ENCODE data around the gene CAMK2G.
"Not testable (repeated sequence)": the region's sequence is repeated elsewhere in the genome, so short reads cannot be mapped to it uniquely, and the experiment has no call there.

CAMK2G gene

DNA sequence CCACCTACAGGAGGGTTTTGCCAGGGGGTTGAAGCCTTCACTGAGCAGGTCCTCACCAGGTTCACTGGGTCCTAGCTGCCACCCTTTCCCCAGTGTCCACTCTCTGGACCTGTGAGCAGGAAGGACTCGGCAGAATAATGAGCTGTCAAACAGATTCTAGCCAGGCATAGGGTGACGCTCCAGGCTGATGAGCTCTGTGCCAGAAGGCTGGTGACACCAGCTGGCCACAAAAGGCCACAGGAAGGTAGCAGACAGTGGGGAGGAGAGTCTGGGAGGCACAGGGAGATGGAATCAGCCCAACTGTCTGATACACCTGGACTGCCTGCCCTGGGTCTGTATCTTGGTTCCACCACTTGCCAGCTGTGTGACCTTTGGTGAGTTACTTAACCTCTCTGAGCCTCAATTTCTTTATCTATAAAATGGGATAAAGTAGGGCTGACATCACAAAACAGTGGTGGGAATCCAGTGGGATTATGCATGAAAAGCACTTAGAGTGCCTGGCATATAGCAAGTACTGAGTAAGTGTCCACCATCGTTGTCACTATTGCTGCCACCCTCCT lies 36.3 kb downstream of the CAMK2G start:
- DNase-seq = no peak

DNA sequence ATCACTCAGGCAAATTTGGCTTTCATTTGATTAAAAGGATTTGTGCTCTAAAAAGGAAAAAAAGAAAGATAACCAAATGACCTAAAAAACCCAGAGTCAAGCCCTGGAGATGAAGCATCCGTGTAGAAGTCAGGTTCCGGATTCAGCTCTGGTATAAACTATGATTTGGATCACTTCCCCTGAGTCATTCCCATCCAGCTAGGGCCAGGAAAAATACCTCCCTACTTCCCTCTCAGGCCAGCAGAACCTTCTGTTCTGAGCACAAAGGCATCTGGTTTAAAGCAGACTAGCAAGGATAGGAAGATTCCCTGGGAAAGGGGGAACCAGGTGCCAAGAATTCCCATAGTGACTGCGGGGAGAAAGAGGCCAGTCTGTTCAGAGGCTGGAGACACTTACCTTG lies 37.3 kb downstream of the CAMK2G start:
- no peak for DNase-seq

- no peak for DNase-seq
Measured at GRCh38 chr10:73836427-73836980, 37.9 kb downstream of the CAMK2G start.

GRCh38 chr10:73829090-73829489 lies 45.3 kb downstream of the CAMK2G start:
- not testable (repeated sequence) for DNase-seq

GRCh38 chr10:73828161-73828560 lies 46.2 kb downstream of the CAMK2G start:
- DNase-seq = no peak

GRCh38 chr10:73827346-73828089 lies 46.8 kb downstream of the CAMK2G start:
- DNase-seq = no peak

DNA sequence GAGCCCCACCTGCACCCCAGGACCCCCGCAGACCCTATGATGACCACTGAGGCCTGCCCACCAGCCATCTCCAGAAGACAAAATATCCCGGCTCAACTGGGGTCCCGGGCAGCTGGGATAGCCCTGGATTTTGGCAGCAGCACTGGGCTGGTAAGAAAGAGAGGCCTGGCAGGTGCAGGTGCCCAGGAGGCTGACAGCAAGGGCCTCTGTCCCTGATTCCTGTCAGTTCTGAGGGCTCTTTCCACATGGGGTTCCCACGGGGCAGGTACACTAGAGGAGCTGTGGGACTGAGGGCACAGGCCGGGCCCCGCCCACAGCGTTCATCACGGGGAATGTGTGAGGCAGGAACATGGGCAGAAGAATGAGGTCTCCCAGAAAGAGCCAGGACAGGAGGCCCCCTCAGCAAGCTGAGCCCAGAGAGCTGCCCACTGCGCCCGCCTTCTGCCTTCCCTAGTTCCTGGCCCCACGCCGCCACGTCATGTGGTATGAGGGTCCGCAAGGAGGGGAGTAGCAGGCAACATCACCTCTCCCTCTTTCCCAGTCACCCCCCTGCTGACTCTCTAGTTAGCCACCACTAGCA lies 50.1 kb downstream of the CAMK2G start:
- no peak for DNase-seq

DNA sequence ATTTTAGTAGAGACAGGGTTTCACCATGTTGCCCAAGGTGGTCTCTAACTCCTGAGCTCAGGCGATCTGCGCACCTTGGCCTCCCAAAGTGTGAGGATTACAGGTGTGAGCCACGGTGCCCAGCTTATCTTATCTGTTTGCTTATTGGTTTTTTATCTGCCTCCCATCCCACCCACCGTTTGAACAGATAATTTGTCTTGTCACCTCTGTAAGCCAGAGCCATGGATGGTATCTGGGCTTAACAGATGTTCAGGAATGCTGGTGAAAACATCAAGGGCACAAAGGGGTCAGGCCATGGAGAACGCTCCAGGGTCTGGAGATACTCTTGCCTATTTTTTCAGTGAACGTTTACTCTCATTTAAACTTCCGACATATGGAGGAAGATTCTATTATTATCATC lies 51.0 kb downstream of the CAMK2G start:
- no peak for DNase-seq

GRCh38 chr10:73819513-73820093 lies 54.8 kb downstream of the CAMK2G start:
- DNase-seq = no peak

DNA sequence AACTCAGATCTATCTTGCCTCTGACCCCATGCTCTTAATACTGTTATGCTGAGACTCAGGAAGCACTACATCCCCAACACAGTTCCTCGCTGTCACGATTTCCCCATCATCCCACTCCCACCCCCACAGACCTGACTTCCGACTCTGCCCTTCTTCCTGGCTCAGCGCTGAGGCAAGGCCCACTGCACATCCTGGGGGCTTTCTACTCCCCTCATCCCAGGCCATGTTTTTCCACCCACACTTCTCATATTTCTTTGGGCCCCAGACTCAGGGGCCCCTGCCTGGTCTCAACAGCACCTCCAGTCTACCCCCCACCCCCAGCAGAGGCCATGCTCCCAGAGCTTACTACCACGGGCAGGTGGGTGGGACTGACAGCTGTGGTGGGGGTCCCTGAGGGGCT lies 55.3 kb downstream of the CAMK2G start:
- DNase-seq = no peak

DNA sequence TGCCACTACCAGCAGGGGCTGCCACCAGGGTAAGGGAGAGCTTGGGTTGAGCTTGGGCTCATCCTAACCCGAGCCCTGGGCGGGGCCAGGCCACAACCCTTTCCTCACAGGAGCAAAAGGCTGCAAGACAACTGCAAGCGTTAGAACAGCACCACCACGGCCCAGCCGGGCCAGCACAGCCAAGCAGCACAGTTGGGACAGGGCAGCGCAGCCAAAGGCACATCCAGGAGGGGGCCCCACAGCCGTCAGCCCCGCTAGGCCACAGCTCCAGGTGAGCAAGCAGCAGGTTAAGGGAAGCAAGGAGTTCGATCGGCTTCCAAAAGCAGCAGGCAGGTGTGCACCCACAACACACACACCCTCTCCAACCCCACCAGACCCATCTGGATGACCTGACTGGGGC lies 56.0 kb downstream of the CAMK2G start:
- DNase-seq = no peak

DNA sequence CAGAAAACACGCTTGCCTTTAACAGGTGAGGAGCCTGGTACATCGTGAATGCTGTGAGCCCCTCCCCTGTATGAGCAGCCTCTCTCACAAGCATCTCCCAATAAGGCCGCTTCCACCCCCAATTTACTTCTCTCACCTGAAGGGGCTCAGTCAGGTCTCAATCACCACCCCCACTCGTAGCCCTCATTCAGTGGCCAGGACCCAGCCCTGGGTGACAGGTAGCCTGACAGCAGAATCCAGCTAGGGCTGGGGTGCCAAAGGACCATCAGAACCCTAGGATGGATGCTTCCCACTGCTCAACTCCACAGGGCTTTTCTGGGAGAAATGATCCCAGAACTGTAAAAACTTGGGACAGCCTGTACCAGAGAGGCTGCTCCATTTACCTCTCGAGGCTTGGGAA lies 56.5 kb downstream of the CAMK2G start:
- no peak for DNase-seq

DNA sequence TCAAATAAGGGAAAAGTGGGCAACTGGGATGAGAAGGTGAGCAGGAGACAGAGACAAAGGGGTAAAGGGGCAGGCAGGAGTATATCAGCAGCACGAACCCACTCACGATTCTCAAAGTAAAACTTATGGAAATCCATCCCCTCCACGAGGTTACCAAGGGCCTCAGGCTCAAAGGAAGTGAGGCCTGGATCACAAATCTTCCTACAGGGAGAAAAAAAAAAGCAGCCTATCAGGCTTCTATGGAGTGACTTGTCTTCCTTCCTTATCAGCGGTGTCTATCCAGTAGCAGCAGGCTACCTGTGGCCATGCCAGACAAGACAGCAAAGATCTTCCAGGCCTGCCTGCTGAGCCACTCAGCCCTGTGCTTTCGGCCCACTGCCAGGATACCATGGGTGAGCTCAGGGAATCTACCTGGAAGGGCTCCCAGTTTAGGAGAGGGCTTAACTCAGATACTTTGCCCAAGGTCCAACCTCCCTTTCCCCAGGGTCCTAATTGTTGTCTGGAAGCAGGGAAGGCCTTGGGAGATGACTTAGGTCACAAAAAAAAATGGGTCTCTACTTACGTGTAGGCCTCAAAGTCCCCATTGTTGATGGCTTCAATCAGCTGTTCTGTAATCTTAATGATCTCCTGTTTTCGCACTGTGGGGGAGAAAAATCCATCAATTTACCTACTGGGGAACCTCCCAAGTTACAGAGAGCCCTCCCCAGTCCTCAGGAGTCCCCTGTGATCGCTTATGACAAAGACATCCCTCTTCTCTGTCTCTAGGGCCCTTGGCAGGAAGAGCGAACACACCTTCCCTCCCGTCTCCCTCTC lies 57.2 kb downstream of the CAMK2G start:
- DNase-seq = no peak

DNA sequence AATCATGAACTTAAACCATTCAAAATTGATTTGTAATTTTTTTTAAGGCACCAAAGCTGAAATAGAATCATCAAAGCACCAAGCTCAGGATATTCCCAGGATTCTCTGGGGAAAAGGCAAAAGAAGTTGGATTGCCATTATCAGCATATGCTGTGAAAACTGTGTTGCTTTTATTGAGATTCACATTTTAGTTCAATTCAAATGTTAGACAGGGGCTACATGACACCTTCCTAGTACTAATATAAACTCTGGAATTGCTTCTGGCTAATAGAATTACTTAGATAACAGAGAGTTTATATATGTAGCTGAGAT lies 58.7 kb downstream of the CAMK2G start:
- no peak for DNase-seq

DNA sequence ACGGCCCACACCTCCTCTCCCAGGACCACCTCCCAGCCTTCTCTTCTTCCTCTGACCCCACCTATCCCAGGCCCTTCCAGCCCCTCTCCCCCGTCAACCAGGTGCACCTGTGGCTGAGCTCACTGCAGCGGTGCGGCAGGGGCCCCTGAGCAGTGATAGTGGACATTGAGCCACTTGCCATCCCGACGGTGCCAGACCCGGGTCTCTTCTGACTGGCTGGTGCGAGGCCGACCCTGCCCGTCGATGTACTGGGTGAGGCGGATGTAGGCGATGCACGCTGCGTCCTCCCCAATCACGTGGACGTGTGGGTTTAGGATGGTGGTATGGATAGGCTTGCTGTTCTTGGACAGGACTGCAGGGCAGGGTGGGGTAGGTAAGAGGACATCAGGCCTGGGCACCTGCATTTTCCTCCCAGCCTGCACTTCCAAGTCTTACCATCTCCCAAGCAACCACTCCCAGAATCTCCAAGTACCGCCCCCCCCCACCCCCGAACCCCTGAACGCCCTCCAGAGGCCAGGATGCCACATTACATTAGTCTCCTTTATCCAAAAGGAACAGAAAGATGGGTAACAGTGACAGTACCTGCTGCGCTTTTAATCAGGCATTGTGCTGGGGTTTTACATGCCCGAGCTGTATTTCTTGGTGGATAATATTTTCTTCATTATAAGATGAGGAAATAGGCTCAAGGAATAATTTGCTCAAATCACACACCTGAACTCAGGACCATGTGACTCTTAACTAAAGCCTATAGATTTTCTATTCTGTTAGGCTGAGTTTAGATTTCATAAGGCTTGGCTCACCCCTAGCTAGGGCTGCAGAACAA lies 59.2 kb downstream of the CAMK2G start:
- no peak for DNase-seq

DNA sequence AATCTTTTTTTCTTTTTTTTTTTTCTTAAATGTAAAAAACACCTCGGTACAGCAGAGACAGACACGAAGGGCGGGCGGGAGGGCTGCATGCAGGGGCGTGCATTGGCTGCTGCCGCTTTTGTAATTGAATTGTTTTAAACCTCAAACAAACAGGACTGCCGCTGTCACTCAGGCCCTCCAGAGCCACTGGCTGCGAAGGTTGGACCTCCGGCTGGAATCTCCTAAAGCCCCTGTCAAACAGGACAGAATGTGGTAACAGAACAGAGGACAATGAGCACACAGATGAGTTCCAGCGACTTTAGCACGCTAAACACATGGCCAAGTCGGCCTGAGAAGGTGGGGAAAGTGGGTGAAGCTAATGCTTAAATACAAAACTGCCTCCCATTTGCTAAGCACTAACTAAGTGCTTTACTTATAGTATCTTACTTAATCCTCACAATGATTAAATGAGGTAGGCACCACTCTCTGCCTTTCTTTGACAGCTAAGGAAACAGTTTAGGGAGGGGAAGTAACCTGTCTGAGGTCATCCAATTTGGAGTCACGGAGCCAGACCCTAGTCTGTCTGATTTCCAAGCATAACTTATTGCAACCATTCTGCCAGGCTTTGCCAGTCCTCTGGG lies 60.0 kb downstream of the CAMK2G start:
- no peak for DNase-seq

DNA sequence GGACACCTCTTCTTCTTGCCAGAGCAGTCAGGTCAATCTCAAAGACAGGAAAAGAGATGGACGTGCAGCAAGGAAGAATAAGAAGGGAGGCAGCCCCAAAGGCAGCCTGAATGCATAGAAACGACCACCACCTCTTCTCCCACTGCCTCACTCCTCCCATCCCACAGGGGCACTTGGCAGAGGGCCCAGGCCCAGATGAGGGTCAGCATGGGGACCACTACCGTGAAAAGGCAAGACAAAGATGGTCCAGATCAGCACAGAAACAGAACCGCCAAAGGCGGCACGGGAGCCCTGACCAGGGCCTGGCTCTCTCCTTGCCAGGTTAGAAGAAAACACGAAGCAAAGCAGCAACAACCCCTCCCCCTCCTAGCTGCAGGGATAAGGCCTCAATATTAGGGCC lies 61.0 kb downstream of the CAMK2G start:
- DNase-seq = no peak

GRCh38 chr10:73812657-73813056 lies 61.7 kb downstream of the CAMK2G start:
- DNase-seq = no peak

DNA sequence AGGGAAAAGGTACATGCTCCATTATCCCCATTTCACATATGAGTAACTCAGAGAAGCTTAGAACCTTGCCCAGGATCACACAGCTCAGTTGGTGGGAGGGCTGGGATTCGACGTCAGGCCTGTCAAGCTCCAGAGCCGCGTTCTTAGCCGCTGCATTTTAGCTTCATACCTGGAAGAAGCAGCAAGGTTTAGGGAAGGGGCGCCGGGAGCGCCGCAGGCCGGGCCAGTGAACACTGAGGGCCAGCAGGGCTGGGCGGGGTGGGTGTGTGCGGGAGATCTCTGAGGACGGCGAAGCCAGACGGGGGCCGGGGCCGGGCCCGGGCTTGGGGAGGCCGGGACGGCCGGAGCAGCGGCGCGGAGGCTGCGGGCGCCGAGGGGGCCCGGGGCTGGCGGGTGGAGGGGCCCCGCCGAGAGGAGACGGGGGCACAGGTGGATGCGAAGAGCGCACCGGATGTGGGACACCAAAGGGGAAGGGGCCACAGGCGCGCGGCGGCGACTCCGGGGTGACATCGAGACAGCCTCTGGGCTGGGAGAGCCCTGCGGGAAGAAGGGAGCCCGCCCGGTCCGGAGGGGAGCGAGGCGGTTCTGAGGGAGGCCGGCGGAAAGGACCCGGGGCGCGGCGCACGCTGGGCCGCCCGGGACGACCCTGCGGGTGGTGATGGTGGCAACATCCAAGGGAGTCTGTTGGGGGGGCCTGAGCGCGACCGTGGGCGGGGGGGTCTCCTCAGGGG lies 63.5 kb downstream of the CAMK2G start:
- DNase-seq = no peak

- no peak for DNase-seq
Measured at GRCh38 chr10:73810358-73810734, 64.0 kb downstream of the CAMK2G start.
